Measurements from ENCODE around the gene RBM17.
"Not testable (repeated sequence)": the region's sequence is repeated elsewhere in the genome, so short reads cannot be mapped to it uniquely, and the experiment has no call there.

Gene RBM17

DNA sequence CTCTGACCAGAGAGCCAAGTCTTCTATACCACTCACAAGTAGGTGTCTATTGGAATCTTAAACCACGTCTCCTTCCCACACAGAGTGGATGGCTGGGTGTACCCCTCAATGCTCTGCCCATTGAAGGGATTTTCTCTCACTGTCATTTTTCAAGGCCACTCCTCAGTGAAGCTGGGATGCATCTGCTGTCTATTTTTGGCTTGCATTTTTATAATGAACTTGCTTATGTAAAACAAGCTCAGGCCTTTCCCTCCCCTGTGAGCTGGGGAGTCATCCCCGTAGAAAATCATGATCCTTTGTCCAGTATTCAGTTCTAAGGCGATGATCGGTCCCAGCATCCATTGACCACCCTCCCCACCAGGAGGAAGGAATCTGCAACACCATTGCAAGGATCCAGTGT lies 9.8 kb upstream of the RBM17 start:
- no peak for DNase-seq (ENCODE audit: low read depth in 2 of 2)

DNA sequence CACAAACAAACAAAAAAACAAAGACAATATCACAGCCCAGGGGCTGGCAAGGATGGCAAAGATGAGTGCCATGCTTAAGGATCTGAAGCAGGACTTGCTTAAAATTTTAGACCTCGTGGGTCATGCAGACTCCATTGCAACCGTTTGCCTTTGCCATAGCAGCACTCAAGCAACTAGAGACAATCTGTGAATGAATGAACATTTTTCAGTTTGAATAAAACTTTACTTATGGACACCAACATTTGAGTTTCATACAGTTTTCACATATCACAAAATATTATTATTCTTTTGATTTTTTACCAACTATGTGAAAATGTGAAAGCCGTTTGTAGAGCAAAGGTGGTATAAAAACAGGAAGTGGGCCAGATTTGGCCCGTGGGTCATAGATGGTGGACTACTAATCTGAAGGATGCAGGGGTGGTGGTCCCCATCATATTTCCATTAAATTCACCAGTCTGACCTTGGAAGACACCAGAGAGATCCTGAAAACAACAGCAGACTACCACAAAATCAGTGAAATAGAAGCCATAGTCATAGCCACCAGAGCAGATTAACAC lies 8.3 kb upstream of the RBM17 start:
- DNase-seq (ENCODE audit: low read depth in 2 of 2): no peak

DNA sequence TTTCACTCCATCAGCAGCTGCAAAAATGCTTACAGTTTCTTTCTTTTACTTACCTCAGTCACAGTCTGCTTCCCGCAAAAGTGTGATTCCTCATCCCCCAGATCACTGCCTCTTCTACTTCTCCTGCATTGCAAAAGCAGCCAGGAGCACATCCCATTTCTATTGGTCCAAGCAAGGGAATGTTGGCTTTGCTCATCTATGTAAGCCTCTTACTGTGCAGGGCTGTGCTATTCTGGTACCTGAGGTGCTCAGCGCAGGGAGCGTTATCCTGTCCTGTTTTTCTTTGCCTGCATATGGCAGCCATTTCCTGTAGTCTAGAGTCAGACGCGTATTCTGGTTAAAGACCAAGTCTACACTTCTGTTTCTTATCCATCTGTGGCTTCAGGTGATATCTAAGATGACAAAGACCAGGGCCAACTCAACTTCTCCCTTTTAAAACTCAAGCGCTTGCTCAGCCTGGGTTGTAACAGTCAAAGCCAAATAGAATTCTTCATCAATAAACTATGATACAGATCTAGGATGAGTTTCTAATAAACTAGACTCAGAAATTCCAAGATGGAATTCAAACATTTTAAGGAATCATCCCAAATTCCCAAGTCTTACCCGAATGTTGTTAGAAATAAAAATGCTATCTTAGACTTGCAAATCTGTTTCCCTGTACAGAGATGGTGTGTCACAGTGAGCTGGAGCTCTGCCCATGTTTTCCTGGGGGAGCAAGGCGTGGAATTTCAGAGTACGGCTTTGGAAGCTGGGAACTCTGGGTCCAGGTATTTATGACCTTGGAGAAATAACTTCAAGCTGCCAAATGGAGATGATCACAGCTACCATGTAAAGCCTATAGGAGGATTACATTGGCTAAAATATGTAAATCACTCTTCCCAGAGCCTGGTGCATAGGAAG lies 6.1 kb upstream of the RBM17 start:
- no peak for DNase-seq (ENCODE audit: low read depth in 2 of 2)

GRCh38 chr10:6083523-6084475 lies 5.0 kb upstream of the RBM17 start:
- DNase-seq (ENCODE audit: low read depth in 2 of 2): peak; percentile 20 to 53

DNA sequence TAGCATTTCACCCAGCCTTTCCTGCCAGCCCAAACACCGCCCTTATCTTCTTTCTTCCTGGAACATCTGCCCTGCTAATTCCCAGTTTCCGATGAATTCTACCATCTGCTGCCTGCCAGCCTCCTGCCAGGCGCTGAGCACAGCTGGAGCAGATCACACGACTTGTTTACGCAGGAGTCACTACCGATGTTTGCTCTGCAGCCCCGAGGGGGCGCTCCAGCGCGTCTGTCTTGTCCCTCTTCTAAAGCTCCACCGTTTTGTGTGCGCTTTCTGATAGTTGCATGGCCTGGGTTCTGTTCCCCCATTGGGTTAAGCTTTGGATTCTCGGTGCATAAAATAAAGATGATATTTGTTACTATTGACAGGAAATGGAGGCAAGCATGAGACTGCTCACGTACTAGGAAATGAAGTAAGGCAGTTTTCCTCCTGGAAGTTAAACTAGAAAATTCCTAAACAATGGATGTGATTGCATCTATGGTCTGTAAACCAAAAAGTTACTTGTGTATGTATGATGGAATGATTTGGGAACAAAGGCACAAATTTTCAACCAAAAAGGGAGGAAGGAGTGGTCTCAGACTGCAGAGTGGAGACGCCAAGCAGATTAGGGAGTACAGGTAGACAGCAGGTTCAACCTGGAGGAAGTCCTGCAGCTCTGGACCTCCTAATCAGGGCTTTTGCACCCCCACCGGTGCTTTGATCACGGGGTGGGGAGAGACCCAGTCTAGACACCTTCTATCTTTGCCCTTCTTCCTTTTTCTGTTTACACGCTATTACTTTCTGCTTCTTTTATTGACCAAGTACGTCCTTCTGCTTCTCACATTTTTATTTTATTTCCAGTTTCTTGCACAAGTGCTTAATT lies 2.2 kb upstream of the RBM17 start:
- DNase-seq (ENCODE audit: low read depth in 2 of 2): peak; percentile 77 to 80

GRCh38 chr10:6089334-6090219 lies 743 bp downstream of the RBM17 start:
- DNase-seq (ENCODE audit: low read depth in 2 of 2): no peak

DNA sequence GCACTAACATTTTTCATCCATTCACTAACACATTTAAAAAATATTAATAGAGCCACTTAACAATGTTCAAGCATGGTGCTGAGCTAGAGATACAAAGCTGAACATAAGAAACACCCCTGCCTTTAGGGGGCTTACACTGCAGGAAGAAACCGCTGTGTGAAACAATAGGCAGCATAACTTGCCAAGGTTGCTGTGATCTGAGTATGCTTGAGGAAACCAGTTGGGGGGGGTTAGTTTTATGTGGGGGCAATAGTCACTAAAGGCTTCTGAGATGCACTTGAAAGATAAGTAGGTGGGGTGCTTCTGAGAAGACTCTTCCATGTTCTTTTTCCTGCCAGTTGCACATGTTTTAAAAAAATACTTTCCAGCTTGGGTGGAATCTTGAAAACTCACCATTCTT lies 2.8 kb downstream of the RBM17 start:
- DNase-seq (ENCODE audit: low read depth in 2 of 2): no peak

- DNase-seq (ENCODE audit: low read depth in 2 of 2): no peak
These were observed 3.9 kb downstream of the RBM17 start for GRCh38 chr10:6092731-6093130.

- no peak for DNase-seq (ENCODE audit: low read depth in 2 of 2)
These were observed 7.2 kb downstream of the RBM17 start for GRCh38 chr10:6095810-6096570.

DNA sequence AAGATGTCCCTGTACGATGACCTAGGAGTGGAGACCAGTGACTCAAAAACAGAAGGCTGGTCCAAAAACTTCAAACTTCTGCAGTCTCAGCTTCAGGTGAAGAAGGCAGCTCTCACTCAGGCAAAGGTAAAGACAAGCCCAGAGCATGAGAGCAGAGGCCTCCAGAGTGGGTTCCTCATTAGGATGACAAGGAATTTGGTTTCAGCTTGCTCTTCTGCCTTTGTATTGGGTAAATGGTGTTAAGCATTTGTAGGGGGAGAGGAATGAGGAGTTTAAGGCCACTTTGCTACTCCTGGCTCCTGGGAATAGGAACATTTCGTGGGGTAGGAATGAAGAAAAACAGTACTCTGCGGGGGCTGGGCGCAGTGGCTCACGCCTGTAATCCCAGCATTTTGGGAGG lies 8.2 kb downstream of the RBM17 start:
- DNase-seq (ENCODE audit: low read depth in 2 of 2): no peak

DNA sequence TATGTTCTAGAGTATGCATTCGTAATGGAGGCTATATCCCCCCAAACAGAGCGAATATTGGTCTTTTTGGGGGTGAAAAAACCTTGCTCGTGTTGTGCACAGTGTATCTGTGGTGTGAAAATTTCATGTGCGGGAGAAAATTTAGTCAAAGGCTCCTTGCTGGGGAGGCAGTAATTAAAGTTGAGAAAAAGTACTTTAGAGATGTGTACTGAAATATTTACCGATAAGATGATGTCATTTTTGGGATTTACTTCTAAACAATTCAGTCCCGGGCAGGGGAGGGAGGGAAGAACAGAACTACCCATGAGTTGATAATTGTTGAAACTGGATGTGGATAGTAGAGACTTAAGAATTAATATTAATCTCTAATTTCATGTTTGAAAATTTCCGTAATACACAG lies 9.3 kb downstream of the RBM17 start:
- no peak for DNase-seq (ENCODE audit: low read depth in 2 of 2)

GRCh38 chr10:6100370-6100769 lies 11.5 kb downstream of the RBM17 start:
- no peak for DNase-seq (ENCODE audit: low read depth in 2 of 2)

DNA sequence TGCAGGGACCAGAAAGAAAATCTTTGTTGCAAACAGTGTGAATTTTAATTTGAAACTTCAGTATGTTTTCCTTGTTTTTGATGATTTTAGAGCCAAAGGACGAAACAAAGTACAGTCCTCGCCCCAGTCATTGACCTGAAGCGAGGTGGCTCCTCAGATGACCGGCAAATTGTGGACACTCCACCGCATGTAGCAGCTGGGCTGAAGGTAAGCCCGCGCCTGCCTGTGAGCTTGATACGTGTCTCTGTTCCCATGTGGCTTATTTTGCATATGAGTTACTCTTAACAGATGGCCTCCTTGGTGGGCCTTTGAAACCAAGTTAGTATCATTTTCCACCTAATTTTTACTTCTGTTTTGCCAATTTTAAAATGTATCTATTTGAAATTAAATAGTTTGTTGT lies 12.3 kb downstream of the RBM17 start:
- DNase-seq (ENCODE audit: low read depth in 2 of 2): no peak

GRCh38 chr10:6102128-6102527 lies 13.3 kb downstream of the RBM17 start:
- no peak for DNase-seq (ENCODE audit: low read depth in 2 of 2)

- DNase-seq (ENCODE audit: low read depth in 2 of 2): no peak
These were observed 14.8 kb downstream of the RBM17 start for GRCh38 chr10:6103591-6103990.

GRCh38 chr10:6107616-6108015 lies 18.8 kb downstream of the RBM17 start:
- not testable (repeated sequence) for DNase-seq (ENCODE audit: low read depth in 2 of 2)

DNA sequence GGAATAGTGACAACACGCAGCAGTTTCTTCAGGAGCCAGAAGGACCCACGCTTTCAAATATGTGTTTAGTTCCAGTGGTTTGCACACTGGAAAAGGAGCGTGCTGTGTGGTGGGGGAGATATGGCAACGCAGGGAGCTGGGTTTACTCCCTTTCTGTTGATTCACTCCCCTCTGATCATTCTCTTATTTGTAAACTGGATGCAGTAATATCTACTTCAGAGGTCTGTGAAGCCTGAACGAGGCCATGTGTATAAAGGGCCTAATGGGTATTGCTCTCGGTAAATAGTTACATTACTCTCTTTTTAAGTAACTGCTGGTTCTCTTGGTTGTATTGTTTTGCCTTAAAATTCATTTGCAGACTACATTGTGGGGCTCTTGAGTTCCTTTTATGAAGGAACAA lies 19.2 kb downstream of the RBM17 start:
- no peak for DNase-seq (ENCODE audit: low read depth in 2 of 2)

- DNase-seq (ENCODE audit: low read depth in 2 of 2): no peak
These were observed 20.0 kb downstream of the RBM17 start for GRCh38 chr10:6108631-6109443.

DNA sequence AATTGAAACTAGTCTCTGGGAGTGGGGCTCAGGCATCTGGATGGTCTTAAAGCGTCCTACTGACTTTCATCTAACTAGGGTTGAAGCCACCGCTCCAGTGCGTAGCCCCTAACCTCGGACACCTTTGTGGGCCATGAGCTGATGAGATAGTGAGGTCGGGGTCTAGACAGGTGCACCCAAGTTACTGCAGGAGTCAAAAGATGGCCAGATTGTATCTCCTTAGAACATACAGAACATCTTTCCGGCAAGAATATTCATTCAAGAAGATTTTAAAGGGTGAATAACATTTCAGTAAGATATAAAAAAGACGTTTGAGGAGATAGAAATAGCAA lies 20.6 kb downstream of the RBM17 start:
- no peak for DNase-seq (ENCODE audit: low read depth in 2 of 2)

All from stimulated activated CD8-positive, alpha-beta memory T cell treated with anti-CD3 and anti-CD28 coated beads, Interleukin-7, amount 100 ng/mL, for 4 hours (primary cell).